Ishikawa (cell line): ENCODE results near the gene RGL4.

Experiments
- CEBPB ChIP-seq: IDR thresholded peaks from 2 replicates; pipeline ENCODE4 v1.6.1; 2012
- CREB1 ChIP-seq: IDR thresholded peaks from 2 replicates; pipeline ENCODE4 v1.6.1; 2012; ENCODE audit warnings: low read depth
- EGR1 ChIP-seq: IDR thresholded peaks from 2 replicates; pipeline ENCODE4 v1.6.1; 2012
- EP300 ChIP-seq: IDR thresholded peaks from 2 replicates; pipeline ENCODE4 v1.6.1; 2012; ENCODE audit warnings: borderline replicate concordance
- FOXM1 ChIP-seq: IDR thresholded peaks from 2 replicates; pipeline ENCODE4 v1.6.1; 2012; ENCODE audit warnings: low read depth, borderline replicate concordance
- NFIC ChIP-seq: IDR thresholded peaks from 2 replicates; pipeline ENCODE4 v1.6.1; 2012
- RAD21 ChIP-seq: IDR thresholded peaks from 2 replicates; pipeline ENCODE4 v1.6.1; 2012; ENCODE audit warnings: low read depth
- REST ChIP-seq: IDR thresholded peaks from 2 replicates; pipeline ENCODE4 v1.6.1; 2012; ENCODE audit warnings: low read depth, mild to moderate bottlenecking
- TAF1 ChIP-seq: IDR thresholded peaks from 2 replicates; pipeline ENCODE4 v1.6.1; 2012; ENCODE audit warnings: low read depth, mild to moderate bottlenecking
- TCF12 ChIP-seq: IDR thresholded peaks from 2 replicates; pipeline ENCODE4 v1.6.1; 2012; ENCODE audit warnings: low read depth
- TEAD4 ChIP-seq: IDR thresholded peaks from 2 replicates; pipeline ENCODE4 v1.6.1; 2012
- YY1 ChIP-seq: IDR thresholded peaks from 2 replicates; pipeline ENCODE4 v1.6.1; 2012; ENCODE audit warnings: low read depth
- ZBTB7A ChIP-seq: IDR thresholded peaks from 2 replicates; pipeline ENCODE4 v1.6.1; 2012; ENCODE audit warnings: low read depth
- TF ChIP-seq, protein P1 (sequence below): IDR thresholded peaks from 2 replicates; pipeline ENCODE4 v1.6.1; 2012
- TF ChIP-seq, protein P2 (sequence below): IDR thresholded peaks from 2 replicates; pipeline ENCODE4 v1.6.1; 2012

RGL4 gene

GRCh38 chr22:23698094-23698493 is 7.3 kb downstream of the RGL4 start:
- TF ChIP-seq, protein P1, sequence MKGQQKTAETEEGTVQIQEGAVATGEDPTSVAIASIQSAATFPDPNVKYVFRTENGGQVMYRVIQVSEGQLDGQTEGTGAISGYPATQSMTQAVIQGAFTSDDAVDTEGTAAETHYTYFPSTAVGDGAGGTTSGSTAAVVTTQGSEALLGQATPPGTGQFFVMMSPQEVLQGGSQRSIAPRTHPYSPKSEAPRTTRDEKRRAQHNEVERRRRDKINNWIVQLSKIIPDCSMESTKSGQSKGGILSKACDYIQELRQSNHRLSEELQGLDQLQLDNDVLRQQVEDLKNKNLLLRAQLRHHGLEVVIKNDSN: no peak
- TF ChIP-seq REST (no peak), YY1 (no peak), EP300 (no peak), TCF12 (no peak), EGR1 (no peak), CEBPB (no peak), NFIC (no peak)

- no peak for TF ChIP-seq FOXM1
- no peak for TF ChIP-seq CEBPB
These were observed 7.9 kb downstream of the RGL4 start for GRCh38 chr22:23698673-23699235.

- no peak for TF ChIP-seq TCF12
- TF ChIP-seq ZBTB7A: no peak
These were observed 9.9 kb downstream of the RGL4 start for GRCh38 chr22:23700706-23701105.

DNA sequence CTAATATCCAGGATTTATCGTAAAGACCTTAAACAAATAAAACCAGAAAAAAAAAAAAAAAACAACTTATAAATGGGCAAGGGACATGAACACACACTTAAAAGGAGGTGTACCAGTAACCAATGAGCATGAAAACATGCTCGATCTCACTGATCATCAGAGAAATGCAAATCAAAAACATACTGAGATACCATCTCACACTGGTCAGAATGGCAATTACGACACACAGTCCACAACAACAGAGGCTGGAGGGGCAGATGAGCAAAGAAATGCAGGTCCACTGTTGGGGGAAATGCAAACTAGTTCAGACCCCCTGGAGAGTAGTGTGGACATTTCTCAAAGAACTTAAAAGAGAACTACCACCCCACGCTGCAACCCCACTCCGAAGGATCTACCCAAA is 13.2 kb downstream of the RGL4 start:
- TF ChIP-seq TEAD4 (no peak), ZBTB7A (no peak), EGR1 (no peak), NFIC (no peak)

- TF ChIP-seq, protein P2, sequence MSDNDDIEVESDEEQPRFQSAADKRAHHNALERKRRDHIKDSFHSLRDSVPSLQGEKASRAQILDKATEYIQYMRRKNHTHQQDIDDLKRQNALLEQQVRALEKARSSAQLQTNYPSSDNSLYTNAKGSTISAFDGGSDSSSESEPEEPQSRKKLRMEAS: no peak
- TF ChIP-seq EP300 (no peak), TEAD4 (no peak), TCF12 (no peak), FOXM1 (no peak), EGR1 (no peak), YY1 (no peak), CREB1 (no peak), RAD21 (no peak), ZBTB7A (no peak), REST (no peak), CEBPB (no peak), TAF1 (no peak), NFIC (no peak)
- TF ChIP-seq, protein P1: no peak
These were observed 14.0 kb downstream of the RGL4 start for GRCh38 chr22:23704829-23705228.

- TF ChIP-seq, protein P1: no peak
- TF ChIP-seq CEBPB: no peak
- no peak for TF ChIP-seq FOXM1
- TF ChIP-seq, protein P2: no peak
- no peak for TF ChIP-seq TEAD4
- no peak for TF ChIP-seq EGR1
- no peak for TF ChIP-seq CREB1
- TF ChIP-seq YY1: no peak
- no peak for TF ChIP-seq ZBTB7A
- TF ChIP-seq NFIC: no peak
- no peak for TF ChIP-seq TAF1
- TF ChIP-seq RAD21: no peak
- TF ChIP-seq EP300: no peak
- no peak for TF ChIP-seq REST
- TF ChIP-seq TCF12: no peak
These were observed 14.5 kb downstream of the RGL4 start for GRCh38 chr22:23705358-23705757.
